Esophagus muscularis mucosa (tissue), 4 donors: Measurements from ENCODE around the gene EHF. TPM values are rescaled to one million over a fixed set of nuclear protein-coding genes. Genes with fewer than 3 reads are reported as not detected.

Experiments used
- DNase-seq: peaks from one replicate; pipeline ENCODE4 v3.0.0-alpha.2; 2017; ENCODE audit errors: extremely low spot score
- H3K27ac ChIP-seq, 4 donors: fragments of 200-600 bp; sonication (generic); replicated peaks in 1 of 4; 1 replicate in 3 of 4; 2 replicates in 1 of 4; pipeline ENCODE4 v1.5.1; 2016 to 2019; ENCODE audit warnings: mild to moderate bottlenecking in 1 of 4
- H3K27me3 ChIP-seq, 4 donors: fragments of 200-600 bp; sonication (generic); one replicate each; pipeline versions ENCODE4 v1.5.1 to v1.6.0; 2016 to 2019
- H3K36me3 ChIP-seq, 4 donors: fragments of 200-600 bp; sonication (generic); one replicate each; pipeline ENCODE4 v1.5.1; 2016 to 2019
- H3K4me1 ChIP-seq, 4 donors: fragments of 200-600 bp; sonication (generic); one replicate each; pipeline ENCODE4 v1.5.1; 2016 to 2019
- H3K4me3 ChIP-seq, 4 donors: fragments of 200-600 bp; sonication (generic); 1 replicate in 2 of 4; 2 replicates in 2 of 4; pipeline ENCODE4 v1.5.1; 2016 to 2019; ENCODE audit warnings: mild to moderate bottlenecking in 4 of 4, moderate library complexity in 1 of 4
- H3K9me3 ChIP-seq, 4 donors: fragments of 200-600 bp; sonication (generic); 1 replicate in 3 of 4; 2 replicates in 1 of 4; pipeline ENCODE4 v1.5.1; 2016 to 2019
- CTCF ChIP-seq, 3 experiments: fragments of 200-600 bp in 2 of 3; fragments of 450-650 bp in 1 of 3; sonication (generic) in 2 of 3; IDR thresholded peaks; one replicate each; pipeline ENCODE4 v1.5.1; 2017 to 2019; ENCODE audit warnings: antibody characterized with exemption in 3 of 3, mild to moderate bottlenecking in 2 of 3, moderate library complexity in 1 of 3
- EP300 ChIP-seq: sonication (generic); formaldehyde crosslinking; IDR thresholded peaks from one replicate; pipeline ENCODE4 v1.6.1; 2017; ENCODE audit warnings: antibody characterized with exemption
- POLR2A ChIP-seq: fragments of 450-650 bp; IDR thresholded peaks from one replicate; pipeline ENCODE4 v1.6.1; 2017; ENCODE audit warnings: antibody characterized with exemption, moderate library complexity, mild to moderate bottlenecking, low read depth
- POLR2AphosphoS5 ChIP-seq, 2 donors: sonication (generic); formaldehyde crosslinking; IDR thresholded peaks; one replicate each; pipeline ENCODE4 v1.6.1; 2017; ENCODE audit warnings: antibody characterized with exemption in 2 of 2
- WGBS: methylation state at CpG from one replicate; pipeline ENCODE4 v1.1.5; 2018; 5-methylcytosine and 5-hydroxymethylcytosine counted together
- intact Hi-C: fragments of 100-400 bp; cut with DNase I; formaldehyde crosslinking; loops from one replicate; pipeline ENCODE4 v1.15.1; 2023
- total RNA-seq, 4 donors: library from RNA; depleted of rRNA; stranded (reverse); fragments of >200 nt; gene quantifications; one replicate each; pipeline versions ENCODE4 v1.1.0 to v1.2.1, GENCODE V29; 2016

EHF gene
- total RNA-seq, 4 donors from 2014 or later, result 0.42 to 0.52 TPM; not detected in 2

- no peak for DNase-seq
- no peaks in the 10 kb centered on the region for H3K27me3 ChIP-seq
- WGBS, result 85% methylated on average over 4 of the region's 4 CpGs
- TF ChIP-seq EP300, result no peak
- TF ChIP-seq POLR2A, result no peak
- no peak for TF ChIP-seq CTCF (IDR thresholded peaks at IDR 0.05)
- no peak for TF ChIP-seq POLR2AphosphoS5 (IDR thresholded peaks at IDR 0.05)
- no peak overlapping the region for H3K4me3 ChIP-seq
- no peaks in the 10 kb centered on the region for H3K36me3 ChIP-seq
- no peak overlapping the region for H3K27ac ChIP-seq
- H3K4me1 ChIP-seq, result no peaks in the 10 kb centered on the region
- intact Hi-C loops, result no loop called here
- H3K9me3 ChIP-seq, result no peaks in the 10 kb centered on the region
These were observed 18.7 kb downstream of the EHF start for GRCh38 chr11:34639545-34639944.

GRCh38 chr11:34640050-34640923, 19.4 kb downstream of the EHF start:
- no peak overlapping the region for H3K4me3 ChIP-seq
- no peak overlapping the region for H3K27ac ChIP-seq
- no peaks in the 10 kb centered on the region for H3K9me3 ChIP-seq
- TF ChIP-seq POLR2AphosphoS5 (IDR thresholded peaks at IDR 0.05), result no peak
- no peak for TF ChIP-seq CTCF (IDR thresholded peaks at IDR 0.05)
- TF ChIP-seq EP300, result no peak
- TF ChIP-seq POLR2A, result no peak
- no peaks in the 10 kb centered on the region for H3K36me3 ChIP-seq
- intact Hi-C loops, result no loop called here
- no peak for DNase-seq
- 84% methylated on average over 8 of the region's 8 CpGs for WGBS
- no peaks in the 10 kb centered on the region for H3K4me1 ChIP-seq
- no peaks in the 10 kb centered on the region for H3K27me3 ChIP-seq

- DNase-seq, result no peak
- 87% methylated on average over 2 of the region's 2 CpGs for WGBS
- Histone ChIP-seq H3K4me1 (no peaks in the 10 kb centered on the region), H3K4me3 (no peak overlapping the region), H3K27ac (no peak overlapping the region), H3K27me3 (no peaks in the 10 kb centered on the region), H3K36me3 (no peaks in the 10 kb centered on the region), H3K9me3 (no peaks in the 10 kb centered on the region)
- TF ChIP-seq POLR2AphosphoS5 (IDR thresholded peaks at IDR 0.05) (no peak), CTCF (IDR thresholded peaks at IDR 0.05) (no peak), POLR2A (no peak), EP300 (no peak)
- intact Hi-C loops, result no loop called here
These were observed 20.0 kb downstream of the EHF start for GRCh38 chr11:34640924-34641275.

- H3K27ac ChIP-seq, result no peak overlapping the region
- no peaks in the 10 kb centered on the region for H3K27me3 ChIP-seq
- intact Hi-C loops, result no loop called here
- no peaks in the 10 kb centered on the region for H3K9me3 ChIP-seq
- TF ChIP-seq EP300 (no peak), POLR2A (no peak), CTCF (IDR thresholded peaks at IDR 0.05) (no peak), POLR2AphosphoS5 (IDR thresholded peaks at IDR 0.05) (no peak)
- no peak overlapping the region for H3K4me3 ChIP-seq
- no peak for DNase-seq
- no peaks in the 10 kb centered on the region for H3K4me1 ChIP-seq
- H3K36me3 ChIP-seq, result no peaks in the 10 kb centered on the region
- 76% methylated on average over 5 of the region's 5 CpGs for whole genome bisulfite sequencing
These were observed 20.6 kb downstream of the EHF start for GRCh38 chr11:34641456-34641855.
